HG03575 (cell line): Measurements from ENCODE around the gene BRICD5.
"Not testable (repeated sequence)": the region's sequence is repeated elsewhere in the genome, so short reads cannot be mapped to it uniquely, and the experiment has no call there.

Experiments used
- ATAC-seq: cut with Tn5 transposase; IDR thresholded peaks from one replicate; pipeline ENCODE4 v1.9.1; 2021; ENCODE audit not compliant: unreplicated experiment, insufficient number of reproducible peaks, low FRiP score; ENCODE audit errors: extremely low read depth

The BRICD5 gene

GRCh38 chr16:2210386-2211365 is at the start of gene BRICD5:
Gene BRICD5, minus strand, starts transcription at chr16:2210863. Its CDS starts 30 bp downstream, at chr16:2210833.
- ATAC-seq, result no peak

- ATAC-seq, result no peak
These were observed 49.6 kb upstream of the BRICD5 start for GRCh38 chr16:2260250-2260649.

- ATAC-seq, result not testable (repeated sequence)
These were observed 47.9 kb upstream of the BRICD5 start for GRCh38 chr16:2258530-2258929.

GRCh38 chr16:2257726-2258125 is 47.1 kb upstream of the BRICD5 start:
- ATAC-seq, result no peak

- no peak for ATAC-seq
These were observed 46.0 kb upstream of the BRICD5 start for GRCh38 chr16:2256531-2257140.

GRCh38 chr16:2253293-2253692 is 42.6 kb upstream of the BRICD5 start:
- ATAC-seq, result no peak

GRCh38 chr16:2252806-2253148 is 42.1 kb upstream of the BRICD5 start:
- ATAC-seq, result no peak

- ATAC-seq, result no peak
These were observed 40.8 kb upstream of the BRICD5 start, which contains the start of gene ECI1 for GRCh38 chr16:2251296-2252111. Gene ECI1, minus strand, starts transcription at chr16:2251587. Its CDS starts 21 bp downstream, at chr16:2251566.

GRCh38 chr16:2250652-2251295 is 40.1 kb upstream of the BRICD5 start:
- ATAC-seq, result no peak

- no peak for ATAC-seq
These were observed 35.7 kb upstream of the BRICD5 start for GRCh38 chr16:2246301-2246885.

- no peak for ATAC-seq
These were observed 34.5 kb upstream of the BRICD5 start for GRCh38 chr16:2244926-2245795.

GRCh38 chr16:2244301-2244700 is 33.6 kb upstream of the BRICD5 start:
- no peak for ATAC-seq

- ATAC-seq, result no peak
These were observed 33.1 kb upstream of the BRICD5 start for GRCh38 chr16:2243781-2244180.

GRCh38 chr16:2243031-2243528 is 32.4 kb upstream of the BRICD5 start:
- no peak for ATAC-seq

GRCh38 chr16:2242598-2242997 is 31.9 kb upstream of the BRICD5 start:
- no peak for ATAC-seq

- not testable (repeated sequence) for ATAC-seq
These were observed 29.7 kb upstream of the BRICD5 start for GRCh38 chr16:2240331-2240730.

GRCh38 chr16:2238838-2239675 is 28.4 kb upstream of the BRICD5 start:
- no peak for ATAC-seq
